ENCODE data around the gene CBFA2T2.
"Not testable (repeated sequence)": the region's sequence is repeated elsewhere in the genome, so short reads cannot be mapped to it uniquely, and the experiment has no call there.

CBFA2T2 gene

DNA sequence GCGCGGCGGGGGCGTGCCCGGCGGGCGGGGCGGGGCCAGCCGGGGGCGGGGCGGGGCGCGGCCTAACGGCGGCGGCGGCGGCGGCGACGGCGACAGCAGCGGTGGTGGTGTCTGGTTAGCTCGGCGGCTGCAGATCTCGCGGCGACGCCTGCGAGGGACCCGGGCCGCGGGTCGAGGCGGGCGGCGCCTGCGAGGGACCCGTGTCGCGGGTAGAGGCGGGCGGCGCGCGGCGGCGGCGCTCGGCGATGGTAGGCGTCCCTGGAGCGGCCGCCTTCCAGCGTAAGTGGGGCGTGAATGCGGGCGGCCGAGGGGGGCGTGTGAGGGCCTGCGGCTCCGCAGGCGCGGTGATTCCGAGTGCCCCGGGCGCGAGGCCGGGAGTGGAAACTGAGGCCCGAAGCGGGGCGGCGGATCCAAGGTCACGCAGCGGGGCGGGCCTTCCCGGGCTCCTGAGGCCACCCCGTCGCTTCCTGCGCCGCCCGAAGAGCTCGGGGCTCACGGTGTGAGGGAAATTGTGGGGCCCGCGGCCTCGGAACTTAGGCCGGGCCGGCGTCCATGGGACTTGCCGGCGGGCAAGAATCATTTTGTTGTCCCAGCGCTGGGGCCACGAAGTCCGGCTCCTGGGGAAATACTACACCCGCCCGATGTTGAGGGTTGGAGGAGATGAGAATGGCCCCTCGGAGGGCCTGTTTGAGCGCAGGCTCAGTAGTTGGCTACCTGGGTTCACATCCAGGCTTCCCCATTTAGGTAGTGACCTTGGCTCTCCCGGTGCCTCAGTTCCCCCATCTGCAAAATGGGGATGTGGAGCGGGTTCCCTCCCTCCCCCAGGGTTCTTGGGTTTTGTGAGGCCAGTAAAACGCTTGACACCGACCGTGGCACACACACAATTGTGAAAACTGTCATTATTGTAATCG is at the start of gene CBFA2T2:
TSS of gene CBFA2T2 (plus strand) at position 74 of the 911 bp plus-strand sequence. CDS start at position 246, 172 bp downstream.
- peak within 1 kb of the TSS; percentile 78 to 79 for H3K4me3 ChIP-seq (replicated peaks in 1 of 2; ENCODE audit: low read depth in 2 of 2, low read length in 2 of 2)
- TF ChIP-seq, protein P1, sequence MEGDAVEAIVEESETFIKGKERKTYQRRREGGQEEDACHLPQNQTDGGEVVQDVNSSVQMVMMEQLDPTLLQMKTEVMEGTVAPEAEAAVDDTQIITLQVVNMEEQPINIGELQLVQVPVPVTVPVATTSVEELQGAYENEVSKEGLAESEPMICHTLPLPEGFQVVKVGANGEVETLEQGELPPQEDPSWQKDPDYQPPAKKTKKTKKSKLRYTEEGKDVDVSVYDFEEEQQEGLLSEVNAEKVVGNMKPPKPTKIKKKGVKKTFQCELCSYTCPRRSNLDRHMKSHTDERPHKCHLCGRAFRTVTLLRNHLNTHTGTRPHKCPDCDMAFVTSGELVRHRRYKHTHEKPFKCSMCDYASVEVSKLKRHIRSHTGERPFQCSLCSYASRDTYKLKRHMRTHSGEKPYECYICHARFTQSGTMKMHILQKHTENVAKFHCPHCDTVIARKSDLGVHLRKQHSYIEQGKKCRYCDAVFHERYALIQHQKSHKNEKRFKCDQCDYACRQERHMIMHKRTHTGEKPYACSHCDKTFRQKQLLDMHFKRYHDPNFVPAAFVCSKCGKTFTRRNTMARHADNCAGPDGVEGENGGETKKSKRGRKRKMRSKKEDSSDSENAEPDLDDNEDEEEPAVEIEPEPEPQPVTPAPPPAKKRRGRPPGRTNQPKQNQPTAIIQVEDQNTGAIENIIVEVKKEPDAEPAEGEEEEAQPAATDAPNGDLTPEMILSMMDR (IDR thresholded peaks at IDR 0.05; ENCODE audit: low read depth, low read length) = no peak
- peak; percentile 64 to 76 for DNase-seq (ENCODE audit: low read depth in 2 of 2)

DNA sequence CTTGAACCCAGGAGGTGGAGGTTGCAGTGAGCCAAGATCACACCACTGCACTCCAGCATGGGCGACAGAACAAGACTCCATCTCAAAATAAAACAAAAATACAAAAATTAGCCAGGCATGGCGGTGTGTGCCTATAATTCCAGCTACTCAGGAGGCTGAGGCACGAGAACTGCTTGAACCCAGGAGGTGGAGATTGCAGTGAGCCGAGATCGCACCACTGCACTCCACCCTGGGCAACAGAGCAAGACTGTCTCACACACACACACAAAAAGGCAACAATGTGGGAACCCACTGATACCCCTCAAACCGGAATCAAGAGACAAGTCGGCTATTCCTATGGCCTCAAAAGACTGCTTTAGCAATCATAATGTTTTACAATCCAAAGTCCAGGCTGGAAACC is 49.3 kb upstream of the CBFA2T2 start:
- DNase-seq (ENCODE audit: low read depth in 2 of 2); H3K4me3 ChIP-seq (replicated peaks in 1 of 2; ENCODE audit: low read depth in 2 of 2, low read length in 2 of 2): not testable (repeated sequence)

DNA sequence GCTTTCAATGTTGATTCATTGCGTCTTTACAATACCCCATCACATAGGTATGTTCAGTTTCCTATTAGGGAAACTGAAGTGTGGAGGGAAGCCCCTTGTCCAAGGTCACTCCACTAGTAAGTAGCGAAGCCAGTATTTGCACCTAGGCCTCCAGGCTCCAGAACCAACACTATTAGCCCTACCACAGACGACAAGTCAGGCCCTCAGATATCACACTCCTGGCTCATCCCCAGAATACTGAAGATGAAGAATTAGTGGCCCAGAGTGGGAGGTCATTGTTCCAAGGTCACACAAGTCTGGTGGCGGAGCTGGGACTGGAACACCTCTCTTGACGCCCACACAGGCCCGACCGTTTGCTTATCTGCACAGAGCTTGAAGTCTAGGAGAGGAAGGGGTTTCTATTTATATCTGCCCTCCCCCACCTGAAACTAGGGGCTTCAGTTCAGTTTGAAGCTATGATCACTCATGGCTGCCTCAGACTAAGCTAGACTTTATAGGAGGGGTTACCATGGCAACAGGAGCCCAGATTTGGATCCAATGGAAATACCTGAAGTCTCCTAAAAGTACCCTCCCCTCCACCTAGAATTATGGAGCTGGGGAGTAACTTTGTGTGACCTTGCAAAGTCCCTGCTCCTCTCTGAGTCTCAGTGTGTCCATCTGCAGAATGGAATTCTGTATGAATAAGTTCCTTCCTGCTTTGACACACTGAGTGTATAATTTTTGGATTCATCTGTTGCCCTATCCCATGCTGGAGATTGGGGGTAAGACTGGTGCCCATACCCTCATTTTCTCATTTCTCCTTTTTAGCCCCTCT is 48.5 kb upstream of the CBFA2T2 start:
- no peak overlapping the region for H3K4me3 ChIP-seq (replicated peaks in 1 of 2; ENCODE audit: low read depth in 2 of 2, low read length in 2 of 2)
- TF ChIP-seq, protein P1 (IDR thresholded peaks at IDR 0.05; ENCODE audit: low read depth, low read length) = no peak
- no peak for DNase-seq (ENCODE audit: low read depth in 2 of 2)

DNA sequence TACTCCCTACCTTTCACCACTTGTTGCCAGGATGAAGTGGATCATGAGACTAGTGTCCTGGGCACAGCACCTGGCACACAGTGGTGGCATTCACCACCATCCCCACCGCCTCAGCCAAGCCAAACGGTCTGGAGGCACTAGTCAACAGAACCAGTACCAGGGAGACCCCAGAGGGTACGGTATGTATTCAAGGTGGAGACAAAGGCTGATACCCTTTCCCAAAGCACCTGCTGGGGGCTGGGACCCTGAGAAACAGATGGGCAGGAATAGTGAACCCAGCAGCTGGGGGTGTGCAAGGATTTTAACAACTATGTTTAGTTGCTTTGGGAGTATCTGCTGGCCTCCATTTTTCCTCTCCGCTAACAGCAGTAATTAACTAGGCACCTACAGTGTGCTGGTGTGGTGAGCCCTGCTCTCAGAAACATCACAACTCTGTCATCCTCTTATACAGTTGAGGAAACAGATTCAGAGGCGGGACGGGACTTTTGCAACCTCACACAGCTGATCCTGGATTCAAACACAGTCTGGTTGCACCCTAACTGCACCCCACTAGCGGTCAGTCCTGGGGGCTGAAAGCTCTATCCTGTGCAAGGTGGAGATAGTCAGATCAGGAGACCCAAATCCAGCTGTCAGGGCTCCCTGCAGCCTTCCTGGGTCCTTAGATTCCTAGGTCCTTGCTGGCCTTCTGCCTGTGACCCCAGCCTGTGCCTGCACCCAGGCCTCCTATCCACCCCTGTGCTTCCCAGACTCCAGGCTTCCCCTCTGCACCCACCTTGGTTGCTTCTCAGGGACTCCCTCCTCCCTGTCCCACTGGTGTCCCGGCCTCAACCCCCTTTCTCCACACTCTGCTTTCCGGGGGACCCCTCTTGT is 47.5 kb upstream of the CBFA2T2 start:
- H3K4me3 ChIP-seq (replicated peaks in 1 of 2; ENCODE audit: low read depth in 2 of 2, low read length in 2 of 2) = peak overlapping the region; percentile 66 to 73
- no peak for DNase-seq (ENCODE audit: low read depth in 2 of 2)
- TF ChIP-seq, protein P1 (IDR thresholded peaks at IDR 0.05; ENCODE audit: low read depth, low read length) = no peak

DNA sequence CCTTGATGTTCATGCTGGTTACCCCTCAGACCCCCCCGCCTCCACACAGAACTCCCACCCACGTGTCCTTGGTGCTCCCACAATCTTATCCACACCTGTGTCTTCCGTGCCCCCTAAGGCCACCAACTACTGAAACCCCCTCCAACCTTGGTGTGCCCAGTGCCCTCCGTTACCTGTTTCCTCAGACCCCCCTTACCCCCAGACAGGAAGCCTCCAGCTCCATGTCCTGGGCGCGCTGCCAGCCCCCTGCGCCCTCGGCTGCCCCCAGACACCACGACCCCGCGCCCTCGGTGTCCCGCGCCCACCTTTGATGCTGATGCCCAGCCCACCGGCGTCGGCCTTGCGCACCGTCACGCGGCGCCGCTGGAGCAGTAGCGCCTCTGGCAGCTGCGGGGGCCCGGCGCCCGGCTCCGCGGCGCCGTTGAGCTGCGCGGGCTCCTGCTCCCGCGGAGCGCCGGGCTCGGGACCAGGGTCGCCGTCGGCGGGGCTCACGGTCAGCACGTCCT is 46.8 kb upstream of the CBFA2T2 start:
- no peak for DNase-seq (ENCODE audit: low read depth in 2 of 2)
- peak overlapping the region; percentile 66 to 73 for H3K4me3 ChIP-seq (replicated peaks in 1 of 2; ENCODE audit: low read depth in 2 of 2, low read length in 2 of 2)
- TF ChIP-seq, protein P1 (IDR thresholded peaks at IDR 0.05; ENCODE audit: low read depth, low read length) = no peak

DNA sequence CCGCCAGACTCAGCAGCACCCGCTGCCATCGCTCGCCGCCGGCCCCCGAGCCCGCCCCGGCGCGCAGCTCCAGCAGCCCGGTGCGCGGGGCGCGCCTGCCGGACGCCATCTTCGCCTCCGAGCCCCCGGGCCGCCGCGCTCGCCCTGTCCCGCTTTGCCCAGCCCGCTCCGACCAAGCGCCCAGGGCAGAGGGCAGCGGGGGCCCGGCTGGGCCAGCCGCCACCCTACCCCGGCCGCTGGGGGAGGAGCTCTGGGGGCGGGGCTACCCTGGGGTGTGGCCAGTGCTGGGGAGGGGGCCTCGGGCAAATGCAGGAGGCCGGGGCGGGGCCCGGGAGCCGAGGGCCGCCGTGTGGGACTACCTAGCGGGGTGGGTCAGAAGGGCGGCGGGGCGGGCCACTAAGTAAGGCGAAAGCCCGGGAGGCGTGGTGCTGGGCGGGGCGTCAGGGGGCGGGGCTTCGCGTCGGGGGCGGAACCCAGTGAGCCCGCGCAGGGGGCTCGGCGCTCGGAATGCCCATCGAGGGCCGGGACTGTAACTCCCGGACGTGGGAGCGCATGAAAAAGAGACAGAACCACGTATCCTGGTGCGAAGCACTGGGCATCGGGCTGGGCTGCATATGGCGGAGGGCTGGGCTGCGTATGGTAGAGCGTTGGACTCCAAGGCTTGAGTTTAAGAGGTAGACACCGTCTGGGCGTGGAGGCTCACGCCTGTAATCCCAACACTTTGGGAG is 46.2 kb upstream of the CBFA2T2 start, which contains the start of gene SNTA1:
TSS of gene SNTA1 (minus strand) at position 252 of the 728 bp plus-strand sequence. CDS start at position 109, 143 bp downstream.
- TF ChIP-seq, protein P1 (IDR thresholded peaks at IDR 0.05; ENCODE audit: low read depth, low read length) = no peak
- peak; percentile 70 to 90 for DNase-seq (ENCODE audit: low read depth in 2 of 2)

More for the DNA sequence above, 46.2 kb upstream of the CBFA2T2 start, which contains the start of gene SNTA1:
- peak within 1 kb of the TSS; percentile 66 to 73 for H3K4me3 ChIP-seq (replicated peaks in 1 of 2; ENCODE audit: low read depth in 2 of 2, low read length in 2 of 2)
